Activated T-helper 17 cell treated with anti-CD3 and anti-CD28 coated beads, Interleukin-2, amount 50 U/mL, for 72 hours (primary cell): ENCODE data around the gene ESM1. TPM values are rescaled to one million over a fixed set of nuclear protein-coding genes. Genes with fewer than 3 reads are reported as not detected.

Experiments
- ATAC-seq: fragments of 150-1000 bp; cut with Tn5 transposase; replicated peaks from 2 replicates; pipeline ENCODE4 v1.10.0; 2021; ENCODE audit warnings: mild to moderate bottlenecking, moderate library complexity
- H3K27ac Mint-ChIP-seq: one replicate; pipeline ENCODE4 v1.8.0; 2022; ENCODE audit warnings: mixed read lengths
- H3K27me3 Mint-ChIP-seq: one replicate; pipeline ENCODE4 v1.8.0; 2022; ENCODE audit warnings: mixed read lengths
- H3K36me3 Mint-ChIP-seq: one replicate; pipeline ENCODE4 v1.8.0; 2022; ENCODE audit warnings: low read depth, mild to moderate bottlenecking, mixed read lengths
- H3K4me1 Mint-ChIP-seq: one replicate; pipeline ENCODE4 v1.8.0; 2022; ENCODE audit warnings: mixed read lengths
- H3K4me3 Mint-ChIP-seq: one replicate; pipeline ENCODE4 v1.8.0; 2022; ENCODE audit warnings: mild to moderate bottlenecking, mixed read lengths
- H3K9me3 Mint-ChIP-seq: one replicate; pipeline ENCODE4 v1.8.0; 2022; ENCODE audit warnings: mixed read lengths
- total RNA-seq, 2 donors: library from RNA; stranded (reverse); gene quantifications; one replicate each; pipeline ENCODE4 v1.2.3, GENCODE V29; 2022

The ESM1 gene
- total RNA-seq, 2 donors from 2014 or later = 1.6 TPM; not detected in 1

GRCh38 chr5:54959673-54960418, 25.5 kb downstream of the ESM1 start:
- H3K9me3 Mint-ChIP-seq = no peaks in the 10 kb centered on the region
- H3K27ac Mint-ChIP-seq = no peak overlapping the region
- no peak for ATAC-seq
- peaks cover 7% of the 10 kb centered on the region for H3K27me3 Mint-ChIP-seq
- H3K36me3 Mint-ChIP-seq = no peaks in the 10 kb centered on the region
- no peak overlapping the region for H3K4me3 Mint-ChIP-seq
- H3K4me1 Mint-ChIP-seq = no peaks in the 10 kb centered on the region

- Mint-ChIP-seq H3K9me3 (no peaks in the 10 kb centered on the region), H3K27me3 (peaks cover 7% of the 10 kb centered on the region), H3K27ac (no peak overlapping the region), H3K4me3 (no peak overlapping the region), H3K36me3 (no peaks in the 10 kb centered on the region), H3K4me1 (no peaks in the 10 kb centered on the region)
- no peak for ATAC-seq
Observed at GRCh38 chr5:54956922-54957321, 28.5 kb downstream of the ESM1 start.

- Mint-ChIP-seq H3K4me3 (no peak overlapping the region), H3K4me1 (no peaks in the 10 kb centered on the region), H3K27ac (no peak overlapping the region), H3K9me3 (no peaks in the 10 kb centered on the region), H3K27me3 (no peaks in the 10 kb centered on the region), H3K36me3 (no peaks in the 10 kb centered on the region)
- no peak for ATAC-seq
Observed at GRCh38 chr5:54947187-54947586, 38.2 kb downstream of the ESM1 start.

GRCh38 chr5:54946306-54946819, 39.0 kb downstream of the ESM1 start:
- Mint-ChIP-seq H3K27ac (no peak overlapping the region), H3K36me3 (no peaks in the 10 kb centered on the region), H3K27me3 (no peaks in the 10 kb centered on the region), H3K9me3 (no peaks in the 10 kb centered on the region), H3K4me1 (no peaks in the 10 kb centered on the region), H3K4me3 (no peak overlapping the region)
- ATAC-seq = no peak

GRCh38 chr5:54944364-54944763, 41.0 kb downstream of the ESM1 start:
- Mint-ChIP-seq H3K27me3 (no peaks in the 10 kb centered on the region), H3K27ac (no peak overlapping the region), H3K4me1 (no peaks in the 10 kb centered on the region), H3K9me3 (no peaks in the 10 kb centered on the region), H3K4me3 (no peak overlapping the region), H3K36me3 (no peaks in the 10 kb centered on the region)
- peak; percentile 32 for ATAC-seq

GRCh38 chr5:54942064-54942778, 43.2 kb downstream of the ESM1 start:
- no peaks in the 10 kb centered on the region for H3K36me3 Mint-ChIP-seq
- no peak overlapping the region for H3K27ac Mint-ChIP-seq
- H3K9me3 Mint-ChIP-seq = no peaks in the 10 kb centered on the region
- no peak overlapping the region for H3K4me3 Mint-ChIP-seq
- ATAC-seq = no peak
- no peaks in the 10 kb centered on the region for H3K27me3 Mint-ChIP-seq
- H3K4me1 Mint-ChIP-seq = no peaks in the 10 kb centered on the region

- H3K27me3 Mint-ChIP-seq = peaks cover 23% of the 10 kb centered on the region
- no peaks in the 10 kb centered on the region for H3K4me1 Mint-ChIP-seq
- ATAC-seq = no peak
- no peaks in the 10 kb centered on the region for H3K9me3 Mint-ChIP-seq
- no peak overlapping the region for H3K4me3 Mint-ChIP-seq
- H3K36me3 Mint-ChIP-seq = no peaks in the 10 kb centered on the region
- H3K27ac Mint-ChIP-seq = no peak overlapping the region
Observed at GRCh38 chr5:54936201-54936600, 49.2 kb downstream of the ESM1 start.

GRCh38 chr5:54932789-54933188, 52.6 kb downstream of the ESM1 start:
- H3K27me3 Mint-ChIP-seq = peaks cover 23% of the 10 kb centered on the region
- no peaks in the 10 kb centered on the region for H3K9me3 Mint-ChIP-seq
- H3K36me3 Mint-ChIP-seq = no peaks in the 10 kb centered on the region
- H3K4me1 Mint-ChIP-seq = no peaks in the 10 kb centered on the region
- no peak overlapping the region for H3K4me3 Mint-ChIP-seq
- ATAC-seq = no peak
- no peak overlapping the region for H3K27ac Mint-ChIP-seq

- Mint-ChIP-seq H3K27me3 (peaks cover 23% of the 10 kb centered on the region), H3K4me3 (no peak overlapping the region), H3K4me1 (no peaks in the 10 kb centered on the region), H3K27ac (no peak overlapping the region), H3K9me3 (peaks cover 7% of the 10 kb centered on the region), H3K36me3 (no peaks in the 10 kb centered on the region)
- ATAC-seq = peak; percentile 69
Observed at GRCh38 chr5:54930736-54931135, 54.7 kb downstream of the ESM1 start.

Other genes starting within 250 kb of the ESM1 start
- gene GZMK, start 38.7 kb upstream of the ESM1 start, total RNA-seq = under 1 TPM; 0.43 to 0.69 TPM
- 10 to 100 TPM; 10.3 to 33.9 TPM for gene GZMA, start 117.1 kb upstream of the ESM1 start, total RNA-seq
- not detected for gene GPX8, start 174.6 kb upstream of the ESM1 start, total RNA-seq
- not detected for gene CDC20B, start 187.6 kb upstream of the ESM1 start, total RNA-seq
- under 1 TPM in 1 of 2 donors, not detected in 1; 0.16 TPM for gene MCIDAS, start 241.7 kb upstream of the ESM1 start, total RNA-seq
- gene CCNO, start 248.0 kb upstream of the ESM1 start, total RNA-seq = not detected